HCT116 (cell line): ENCODE measurements around the gene SDF2L1.

Experiments
- EZH2 ChIP-seq: fragments of 200-600 bp; sonication (generic); IDR thresholded peaks from 2 replicates; pipeline ENCODE4 v1.6.1; 2017; ENCODE audit warnings: antibody characterized with exemption, mixed run types
- POLR2AphosphoS5 ChIP-seq: IDR thresholded peaks from 2 replicates; pipeline ENCODE4 v1.6.1; 2011; ENCODE audit warnings: mild to moderate bottlenecking, low read depth, low read length, moderate library complexity
- RAD21 ChIP-seq: IDR thresholded peaks from 2 replicates; pipeline ENCODE4 v1.6.1; 2012; ENCODE audit warnings: low read depth, mild to moderate bottlenecking

GRCh38 chr22:21615731-21616130 is 26.4 kb upstream of the SDF2L1 start:
- TF ChIP-seq EZH2 (no peak), RAD21 (no peak), POLR2AphosphoS5 (no peak)
